Raji (cell line): Measurements from ENCODE around the gene STXBP5.

Source experiments
- POLR2A ChIP-seq: IDR thresholded peaks from 2 replicates; pipeline ENCODE4 v1.6.1; 2011; ENCODE audit warnings: low read depth, low read length, control low read depth; ENCODE audit not compliant: insufficient read depth

STXBP5 gene

GRCh38 chr6:147389463-147389862 is 185.2 kb downstream of the STXBP5 start:
- no peak for TF ChIP-seq POLR2A

GRCh38 chr6:147390909-147391536 is 186.8 kb downstream of the STXBP5 start:
- no peak for TF ChIP-seq POLR2A

GRCh38 chr6:147392917-147393625 is 188.9 kb downstream of the STXBP5 start:
- TF ChIP-seq POLR2A = no peak

- TF ChIP-seq POLR2A = no peak
Measured at GRCh38 chr6:147395158-147395557, 190.9 kb downstream of the STXBP5 start.

GRCh38 chr6:147397306-147397705 is 193.1 kb downstream of the STXBP5 start:
- no peak for TF ChIP-seq POLR2A

GRCh38 chr6:147400968-147401367 is 196.8 kb downstream of the STXBP5 start:
- no peak for TF ChIP-seq POLR2A

GRCh38 chr6:147401779-147402178 is 197.6 kb downstream of the STXBP5 start:
- TF ChIP-seq POLR2A = no peak

- no peak for TF ChIP-seq POLR2A
Measured at GRCh38 chr6:147406783-147407182, 202.6 kb downstream of the STXBP5 start.

- no peak for TF ChIP-seq POLR2A
Measured at GRCh38 chr6:147407571-147407970, 203.4 kb downstream of the STXBP5 start.

GRCh38 chr6:147416622-147417021 is 212.4 kb downstream of the STXBP5 start:
- no peak for TF ChIP-seq POLR2A

- TF ChIP-seq POLR2A = no peak
Measured at GRCh38 chr6:147417954-147418353, 213.7 kb downstream of the STXBP5 start.

GRCh38 chr6:147418523-147418922 is 214.3 kb downstream of the STXBP5 start:
- TF ChIP-seq POLR2A = no peak

- no peak for TF ChIP-seq POLR2A
Measured at GRCh38 chr6:147421903-147422302, 217.7 kb downstream of the STXBP5 start.

- TF ChIP-seq POLR2A = no peak
Measured at GRCh38 chr6:147423111-147423510, 218.9 kb downstream of the STXBP5 start.

GRCh38 chr6:147429794-147430193 is 225.6 kb downstream of the STXBP5 start:
- TF ChIP-seq POLR2A = no peak

GRCh38 chr6:147430811-147431210 is 226.6 kb downstream of the STXBP5 start:
- TF ChIP-seq POLR2A = no peak

GRCh38 chr6:147434076-147434475 is 229.9 kb downstream of the STXBP5 start:
- TF ChIP-seq POLR2A = no peak
